ENCODE data around the gene THAP7.

DNA sequence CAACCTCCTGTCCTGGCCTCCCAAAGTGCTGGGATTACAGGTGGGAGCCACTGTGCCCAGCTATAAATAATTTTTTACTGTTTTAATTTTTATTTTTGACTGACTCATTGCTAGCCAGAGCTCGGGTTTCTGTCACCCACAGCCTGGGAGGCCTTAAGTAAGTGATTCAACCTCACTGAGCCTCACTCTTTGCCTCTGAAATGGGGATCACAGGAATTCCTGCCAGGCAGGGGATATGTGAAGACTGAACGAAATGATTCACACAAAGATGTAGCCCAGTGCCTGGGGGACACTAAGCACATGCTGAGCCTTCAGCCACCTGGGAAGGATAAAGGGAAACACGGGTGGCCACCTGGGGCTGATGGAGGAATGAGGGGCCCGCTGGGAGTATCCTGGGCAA, 40.0 kb upstream of the THAP7 start:
- TF ChIP-seq, protein P1, sequence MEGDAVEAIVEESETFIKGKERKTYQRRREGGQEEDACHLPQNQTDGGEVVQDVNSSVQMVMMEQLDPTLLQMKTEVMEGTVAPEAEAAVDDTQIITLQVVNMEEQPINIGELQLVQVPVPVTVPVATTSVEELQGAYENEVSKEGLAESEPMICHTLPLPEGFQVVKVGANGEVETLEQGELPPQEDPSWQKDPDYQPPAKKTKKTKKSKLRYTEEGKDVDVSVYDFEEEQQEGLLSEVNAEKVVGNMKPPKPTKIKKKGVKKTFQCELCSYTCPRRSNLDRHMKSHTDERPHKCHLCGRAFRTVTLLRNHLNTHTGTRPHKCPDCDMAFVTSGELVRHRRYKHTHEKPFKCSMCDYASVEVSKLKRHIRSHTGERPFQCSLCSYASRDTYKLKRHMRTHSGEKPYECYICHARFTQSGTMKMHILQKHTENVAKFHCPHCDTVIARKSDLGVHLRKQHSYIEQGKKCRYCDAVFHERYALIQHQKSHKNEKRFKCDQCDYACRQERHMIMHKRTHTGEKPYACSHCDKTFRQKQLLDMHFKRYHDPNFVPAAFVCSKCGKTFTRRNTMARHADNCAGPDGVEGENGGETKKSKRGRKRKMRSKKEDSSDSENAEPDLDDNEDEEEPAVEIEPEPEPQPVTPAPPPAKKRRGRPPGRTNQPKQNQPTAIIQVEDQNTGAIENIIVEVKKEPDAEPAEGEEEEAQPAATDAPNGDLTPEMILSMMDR (IDR thresholded peaks at IDR 0.05 in 2 of 3, conservative IDR thresholded peaks at IDR 0.05 in 1 of 3; ENCODE audit: borderline replicate concordance in 1 of 3, insufficient read depth in 1 of 3, low read depth in 2 of 3, low read length in 2 of 3): no peak
- TF ChIP-seq, protein P2, sequence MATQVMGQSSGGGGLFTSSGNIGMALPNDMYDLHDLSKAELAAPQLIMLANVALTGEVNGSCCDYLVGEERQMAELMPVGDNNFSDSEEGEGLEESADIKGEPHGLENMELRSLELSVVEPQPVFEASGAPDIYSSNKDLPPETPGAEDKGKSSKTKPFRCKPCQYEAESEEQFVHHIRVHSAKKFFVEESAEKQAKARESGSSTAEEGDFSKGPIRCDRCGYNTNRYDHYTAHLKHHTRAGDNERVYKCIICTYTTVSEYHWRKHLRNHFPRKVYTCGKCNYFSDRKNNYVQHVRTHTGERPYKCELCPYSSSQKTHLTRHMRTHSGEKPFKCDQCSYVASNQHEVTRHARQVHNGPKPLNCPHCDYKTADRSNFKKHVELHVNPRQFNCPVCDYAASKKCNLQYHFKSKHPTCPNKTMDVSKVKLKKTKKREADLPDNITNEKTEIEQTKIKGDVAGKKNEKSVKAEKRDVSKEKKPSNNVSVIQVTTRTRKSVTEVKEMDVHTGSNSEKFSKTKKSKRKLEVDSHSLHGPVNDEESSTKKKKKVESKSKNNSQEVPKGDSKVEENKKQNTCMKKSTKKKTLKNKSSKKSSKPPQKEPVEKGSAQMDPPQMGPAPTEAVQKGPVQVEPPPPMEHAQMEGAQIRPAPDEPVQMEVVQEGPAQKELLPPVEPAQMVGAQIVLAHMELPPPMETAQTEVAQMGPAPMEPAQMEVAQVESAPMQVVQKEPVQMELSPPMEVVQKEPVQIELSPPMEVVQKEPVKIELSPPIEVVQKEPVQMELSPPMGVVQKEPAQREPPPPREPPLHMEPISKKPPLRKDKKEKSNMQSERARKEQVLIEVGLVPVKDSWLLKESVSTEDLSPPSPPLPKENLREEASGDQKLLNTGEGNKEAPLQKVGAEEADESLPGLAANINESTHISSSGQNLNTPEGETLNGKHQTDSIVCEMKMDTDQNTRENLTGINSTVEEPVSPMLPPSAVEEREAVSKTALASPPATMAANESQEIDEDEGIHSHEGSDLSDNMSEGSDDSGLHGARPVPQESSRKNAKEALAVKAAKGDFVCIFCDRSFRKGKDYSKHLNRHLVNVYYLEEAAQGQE (IDR thresholded peaks at IDR 0.05; ENCODE audit: low read depth): no peak
- TF ChIP-seq EZH2 (IDR thresholded peaks at IDR 0.05) (no peak), POLR2AphosphoS5 (IDR thresholded peaks at IDR 0.05; ENCODE audit: low read depth, low read length) (no peak), CEBPB (IDR thresholded peaks at IDR 0.05; ENCODE audit: low read depth) (no peak), EZH2phosphoT487 (IDR thresholded peaks at IDR 0.05; ENCODE audit: borderline replicate concordance) (no peak), RAD21 (IDR thresholded peaks at IDR 0.05; ENCODE audit: low read depth) (no peak), POLR2A (IDR thresholded peaks at IDR 0.05; ENCODE audit: borderline replicate concordance, extremely low read depth, insufficient read depth, insufficient read length) (no peak), ZFX (IDR thresholded peaks at IDR 0.05) (no peak), SP1 (IDR thresholded peaks at IDR 0.05; ENCODE audit: low read depth) (no peak)
- TF ChIP-seq, protein P3, sequence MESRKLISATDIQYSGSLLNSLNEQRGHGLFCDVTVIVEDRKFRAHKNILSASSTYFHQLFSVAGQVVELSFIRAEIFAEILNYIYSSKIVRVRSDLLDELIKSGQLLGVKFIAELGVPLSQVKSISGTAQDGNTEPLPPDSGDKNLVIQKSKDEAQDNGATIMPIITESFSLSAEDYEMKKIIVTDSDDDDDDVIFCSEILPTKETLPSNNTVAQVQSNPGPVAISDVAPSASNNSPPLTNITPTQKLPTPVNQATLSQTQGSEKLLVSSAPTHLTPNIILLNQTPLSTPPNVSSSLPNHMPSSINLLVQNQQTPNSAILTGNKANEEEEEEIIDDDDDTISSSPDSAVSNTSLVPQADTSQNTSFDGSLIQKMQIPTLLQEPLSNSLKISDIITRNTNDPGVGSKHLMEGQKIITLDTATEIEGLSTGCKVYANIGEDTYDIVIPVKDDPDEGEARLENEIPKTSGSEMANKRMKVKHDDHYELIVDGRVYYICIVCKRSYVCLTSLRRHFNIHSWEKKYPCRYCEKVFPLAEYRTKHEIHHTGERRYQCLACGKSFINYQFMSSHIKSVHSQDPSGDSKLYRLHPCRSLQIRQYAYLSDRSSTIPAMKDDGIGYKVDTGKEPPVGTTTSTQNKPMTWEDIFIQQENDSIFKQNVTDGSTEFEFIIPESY (IDR thresholded peaks at IDR 0.05; ENCODE audit: extremely low read depth, insufficient replicate concordance, low read length): no peak
- TF ChIP-seq, protein P4, sequence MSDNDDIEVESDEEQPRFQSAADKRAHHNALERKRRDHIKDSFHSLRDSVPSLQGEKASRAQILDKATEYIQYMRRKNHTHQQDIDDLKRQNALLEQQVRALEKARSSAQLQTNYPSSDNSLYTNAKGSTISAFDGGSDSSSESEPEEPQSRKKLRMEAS (IDR thresholded peaks at IDR 0.05): no peak

Measured in HCT116 (cell line).